GM19395 (cell line): ENCODE results near the gene PRICKLE3.

Source experiments
- ATAC-seq: cut with Tn5 transposase; IDR thresholded peaks from one replicate; pipeline ENCODE4 v1.9.1; 2021; ENCODE audit warnings: mild to moderate bottlenecking, moderate library complexity; ENCODE audit not compliant: unreplicated experiment

PRICKLE3 gene, protein sequence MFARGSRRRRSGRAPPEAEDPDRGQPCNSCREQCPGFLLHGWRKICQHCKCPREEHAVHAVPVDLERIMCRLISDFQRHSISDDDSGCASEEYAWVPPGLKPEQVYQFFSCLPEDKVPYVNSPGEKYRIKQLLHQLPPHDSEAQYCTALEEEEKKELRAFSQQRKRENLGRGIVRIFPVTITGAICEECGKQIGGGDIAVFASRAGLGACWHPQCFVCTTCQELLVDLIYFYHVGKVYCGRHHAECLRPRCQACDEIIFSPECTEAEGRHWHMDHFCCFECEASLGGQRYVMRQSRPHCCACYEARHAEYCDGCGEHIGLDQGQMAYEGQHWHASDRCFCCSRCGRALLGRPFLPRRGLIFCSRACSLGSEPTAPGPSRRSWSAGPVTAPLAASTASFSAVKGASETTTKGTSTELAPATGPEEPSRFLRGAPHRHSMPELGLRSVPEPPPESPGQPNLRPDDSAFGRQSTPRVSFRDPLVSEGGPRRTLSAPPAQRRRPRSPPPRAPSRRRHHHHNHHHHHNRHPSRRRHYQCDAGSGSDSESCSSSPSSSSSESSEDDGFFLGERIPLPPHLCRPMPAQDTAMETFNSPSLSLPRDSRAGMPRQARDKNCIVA

DNA sequence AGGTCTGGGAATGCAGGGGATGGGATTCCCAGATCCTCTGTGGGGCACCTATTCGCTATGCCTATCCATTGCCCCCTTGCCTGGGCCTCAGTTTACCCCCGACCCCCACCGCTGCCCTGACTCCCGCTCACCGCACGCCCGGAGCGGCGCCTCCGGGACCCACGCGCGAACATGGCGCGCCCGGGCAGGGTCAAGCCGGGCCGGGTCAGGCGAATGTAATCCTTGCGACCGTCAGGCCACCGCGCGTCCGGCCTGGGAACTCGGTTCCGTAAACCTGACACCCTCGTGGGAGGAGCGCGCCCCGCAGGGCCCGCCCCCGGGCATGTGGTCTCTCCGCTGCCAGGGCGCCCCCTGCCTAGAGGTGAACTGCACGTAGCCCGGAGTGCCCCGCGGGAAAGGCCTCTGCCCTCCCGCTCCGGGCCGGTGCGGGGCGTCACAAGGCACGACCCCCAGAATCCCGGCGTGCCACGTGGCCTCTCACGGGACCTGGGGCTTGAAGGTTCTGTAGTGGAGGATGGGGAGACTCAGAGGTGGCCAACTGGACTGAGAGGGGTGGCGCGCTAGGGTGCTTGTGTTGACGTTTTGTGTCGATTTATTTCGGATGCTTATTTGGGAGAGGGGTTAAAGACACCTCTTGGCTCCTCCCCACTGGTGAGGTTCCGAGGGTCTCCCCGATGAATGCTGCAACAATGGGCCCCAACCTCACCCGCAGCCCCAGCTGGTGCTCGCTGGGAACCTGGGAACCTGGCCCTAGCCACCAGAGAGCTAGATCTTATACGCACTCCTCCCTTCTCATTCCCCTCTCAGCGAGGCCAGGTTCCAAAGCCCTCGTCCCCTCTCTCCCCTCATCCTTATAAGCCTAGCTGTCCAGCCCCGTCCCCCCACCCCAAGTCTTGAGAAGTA is at the start of gene PRICKLE3:
Gene PRICKLE3, minus strand, starts transcription at position 249 of the 903 bp plus-strand sequence. Its CDS starts 76 bp downstream, at position 173.
- no peak for ATAC-seq

DNA sequence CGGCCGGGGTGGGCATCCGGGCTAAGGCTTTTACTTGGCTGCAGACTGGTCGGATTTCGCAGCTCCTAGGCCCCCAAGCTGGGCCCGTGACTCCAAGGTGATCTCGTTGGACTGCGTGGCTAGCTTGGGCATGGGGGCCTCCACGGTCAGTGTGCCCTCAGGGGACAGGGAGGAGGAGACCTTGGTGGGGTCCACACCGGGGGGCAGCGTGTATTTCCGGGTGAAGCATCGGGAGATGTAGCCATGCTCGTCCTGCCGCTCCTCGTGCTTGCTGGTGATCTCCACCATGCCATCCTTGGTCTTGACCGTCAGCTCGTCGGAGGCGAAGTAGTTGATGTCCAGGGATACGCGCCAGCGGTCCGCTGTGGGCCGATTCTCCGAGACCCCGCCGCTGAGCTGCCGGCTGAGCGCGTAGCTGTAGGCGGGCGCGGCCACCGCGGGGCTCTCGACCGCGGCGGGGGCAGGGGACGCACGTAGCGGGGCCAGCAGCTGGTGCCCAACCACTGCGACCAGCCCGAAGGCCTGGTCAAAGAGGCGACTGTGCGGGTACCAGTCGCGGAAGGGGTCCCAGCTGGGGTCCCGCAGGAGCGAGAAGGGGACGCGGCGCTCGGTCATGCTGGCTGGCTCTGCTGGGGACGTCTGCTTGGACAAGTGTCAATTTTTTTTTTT is 47.8 kb upstream of the PRICKLE3 start:
- ATAC-seq: no peak

DNA sequence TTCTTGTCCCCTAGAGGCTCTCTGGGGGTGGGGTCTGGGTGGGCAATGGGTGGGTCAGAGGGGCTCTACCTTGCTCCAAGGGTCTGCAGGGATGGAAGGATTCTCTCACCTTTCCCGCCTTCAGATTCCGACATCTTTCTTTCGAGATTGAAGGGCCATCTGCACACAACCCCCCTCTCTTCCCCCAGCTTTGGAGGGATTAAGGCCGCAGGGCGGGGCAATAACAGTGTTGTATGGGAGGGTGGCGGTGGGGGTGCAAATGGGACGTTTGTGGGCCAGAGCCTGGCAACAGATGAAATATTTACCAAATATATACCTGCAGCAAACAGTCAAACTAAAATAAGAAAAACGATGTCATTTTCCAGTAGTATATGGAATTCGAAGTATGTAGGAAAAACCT is 47.0 kb upstream of the PRICKLE3 start, which contains the start of gene CACNA1F:
Gene CACNA1F, minus strand, starts transcription at position 165 of the 400 bp plus-strand sequence. Its CDS starts 31 bp downstream, at position 134.
- ATAC-seq: no peak

DNA sequence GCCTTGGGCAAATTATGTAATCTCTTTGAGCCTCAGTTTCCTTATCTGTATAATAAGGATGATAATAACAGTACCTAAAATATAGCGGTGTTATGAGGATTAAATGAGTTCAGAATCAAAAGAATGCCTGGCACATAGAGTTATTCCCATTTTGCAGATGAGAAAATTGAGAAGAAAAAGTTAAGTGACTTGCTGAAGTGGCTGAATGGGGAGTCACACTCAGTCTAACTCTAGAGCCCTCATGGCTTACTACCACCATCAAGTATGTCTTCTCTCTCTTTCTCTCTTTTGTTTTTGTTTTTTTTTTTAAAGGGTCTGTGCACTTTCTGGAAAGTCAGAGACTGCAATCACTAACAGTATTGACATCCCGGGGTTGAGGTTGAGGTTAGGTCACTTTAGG is 46.4 kb upstream of the PRICKLE3 start:
- ATAC-seq: no peak

DNA sequence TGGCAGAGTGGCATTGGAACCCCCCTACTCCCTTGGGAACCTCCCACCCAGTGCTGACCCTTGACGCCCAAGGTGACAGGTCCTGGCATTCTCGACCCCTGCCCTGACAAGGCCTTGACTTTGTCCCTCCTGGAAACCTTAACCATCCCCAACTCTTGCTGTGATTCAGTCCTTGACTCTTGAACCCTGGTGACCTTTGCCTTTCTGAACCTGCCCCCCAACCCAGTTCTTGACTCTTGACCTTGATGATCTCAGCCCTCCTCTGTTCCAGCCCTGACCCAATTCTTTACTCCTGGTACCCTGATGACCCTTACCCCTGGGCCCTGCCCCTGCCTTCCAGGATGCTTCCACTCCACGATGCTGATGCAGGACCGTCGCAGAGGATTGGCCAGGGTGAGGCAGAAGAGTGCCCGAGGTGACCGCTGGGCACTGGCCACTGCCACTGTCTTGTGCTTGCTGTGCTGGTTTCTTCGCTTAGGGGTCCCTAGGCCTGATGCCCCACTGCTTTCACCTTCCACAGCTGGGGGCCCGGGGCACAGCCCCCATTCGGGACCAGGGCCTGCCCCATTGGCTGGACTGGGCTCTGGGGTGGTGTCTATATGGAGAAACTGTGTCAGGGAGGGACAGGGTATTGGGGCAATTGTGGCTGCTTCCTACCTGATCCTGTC is 45.3 kb upstream of the PRICKLE3 start:
- no peak for ATAC-seq

DNA sequence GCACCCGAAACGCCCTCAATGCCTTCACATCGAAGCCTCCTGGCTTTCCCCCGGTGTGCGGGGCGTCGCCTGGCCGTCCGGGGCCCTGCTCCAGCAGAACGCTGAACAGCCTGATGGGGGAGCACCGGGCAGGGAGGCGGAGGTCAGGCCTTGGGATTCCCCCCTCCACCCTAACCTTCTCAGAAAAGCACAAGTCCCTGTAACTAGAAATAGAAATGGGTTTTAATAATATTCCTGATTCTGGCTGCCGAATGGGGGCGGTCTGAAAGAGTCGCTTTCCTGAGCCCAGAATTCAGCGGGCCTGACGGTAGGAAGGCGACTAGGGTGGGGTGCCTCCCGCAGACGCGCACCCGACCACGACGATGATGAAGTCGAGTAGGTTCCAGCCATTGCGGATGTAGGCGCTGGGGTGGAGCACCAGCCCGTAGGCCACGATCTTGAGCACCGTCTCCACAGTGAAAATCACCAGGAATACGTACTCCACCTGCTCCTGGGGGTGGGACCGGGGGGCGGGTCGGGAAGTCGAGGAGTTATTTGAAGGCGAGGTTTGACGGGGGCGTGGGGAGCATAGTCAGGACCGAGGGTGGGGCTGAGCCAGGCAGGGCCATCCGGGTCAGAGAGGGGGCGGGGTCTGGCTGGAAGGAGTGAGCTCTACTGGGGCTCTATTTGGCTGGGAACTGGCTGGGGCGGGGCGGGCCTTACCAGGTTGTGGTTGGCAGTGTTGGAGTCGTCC is 44.5 kb upstream of the PRICKLE3 start:
- peak; percentile 67 for ATAC-seq

DNA sequence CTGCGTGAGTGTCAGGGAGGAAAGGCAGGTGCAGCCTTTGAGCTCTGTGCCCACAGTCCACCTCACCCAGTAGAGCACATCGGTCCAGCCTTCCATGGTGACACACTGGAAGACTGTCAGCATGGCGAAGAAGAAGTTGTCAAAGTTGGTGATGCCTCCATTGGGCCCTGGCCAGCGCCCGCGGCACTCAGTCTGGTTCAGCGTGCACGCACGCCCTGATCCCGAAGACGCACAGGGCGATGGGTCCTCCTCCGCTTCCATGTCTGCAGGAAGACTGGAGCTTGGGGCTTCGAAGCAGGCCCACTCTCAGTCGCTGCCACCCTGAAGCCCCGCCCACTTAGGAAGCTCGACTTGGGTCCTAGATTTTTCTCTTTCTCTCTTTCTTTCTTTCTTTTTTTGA is 42.0 kb upstream of the PRICKLE3 start:
- no peak for ATAC-seq

DNA sequence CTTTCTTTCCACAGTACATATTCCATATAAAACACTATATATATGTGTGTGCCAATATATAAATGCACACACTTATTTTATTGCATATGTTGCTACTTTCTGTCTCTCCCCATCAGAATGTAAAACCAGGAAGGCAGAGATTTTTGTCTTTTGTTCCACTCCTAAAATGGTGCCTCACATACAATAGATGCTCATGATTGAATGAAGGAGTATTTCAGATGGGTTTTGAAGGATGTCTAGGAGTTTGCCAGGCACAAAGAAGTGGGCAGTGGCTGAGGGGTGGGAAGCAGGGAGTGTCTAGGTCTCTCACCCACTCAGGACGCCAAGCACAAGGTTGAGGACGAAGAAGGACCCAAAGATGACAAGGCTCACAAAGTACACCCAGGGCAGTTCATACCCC is 41.6 kb upstream of the PRICKLE3 start:
- ATAC-seq: no peak

DNA sequence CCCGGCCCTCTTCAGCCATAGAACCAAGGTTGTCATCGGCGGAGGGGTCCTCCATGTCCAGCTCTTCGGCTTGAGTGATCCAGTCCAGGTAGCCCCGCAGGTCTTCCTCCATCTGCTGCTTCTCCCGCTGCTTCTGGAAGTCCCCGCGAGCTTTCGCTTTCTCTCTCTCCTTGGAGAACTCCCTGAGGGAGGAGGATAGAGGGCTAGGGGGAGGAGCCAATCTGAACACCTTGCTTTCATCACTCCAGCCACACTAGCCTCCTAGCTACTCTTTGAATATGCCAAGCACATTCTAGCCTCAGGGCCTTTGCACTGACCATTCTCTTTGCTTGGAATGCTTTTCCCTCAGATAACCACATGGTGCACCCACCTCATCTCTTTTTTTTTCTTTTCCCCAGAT is 40.8 kb upstream of the PRICKLE3 start:
- ATAC-seq: no peak

DNA sequence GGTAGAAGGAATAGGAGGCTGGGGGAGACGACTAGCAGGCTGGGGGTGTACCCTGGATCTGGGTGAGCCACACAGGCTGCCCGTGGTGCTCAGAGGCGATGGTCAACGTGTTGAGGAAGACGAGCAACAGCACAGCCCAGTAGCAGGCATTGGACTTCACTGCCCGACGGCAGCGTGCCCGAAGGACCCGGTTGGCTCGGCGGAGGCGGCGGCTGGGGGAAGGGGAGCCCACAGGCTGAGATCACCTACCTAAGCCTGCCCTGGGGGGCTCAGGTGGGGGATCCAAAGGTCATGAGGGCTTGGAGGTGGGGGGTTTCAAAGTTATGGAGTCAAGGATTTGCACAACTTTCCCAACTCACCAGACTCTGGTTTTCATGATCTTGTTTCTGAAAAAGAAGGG is 39.7 kb upstream of the PRICKLE3 start:
- no peak for ATAC-seq

DNA sequence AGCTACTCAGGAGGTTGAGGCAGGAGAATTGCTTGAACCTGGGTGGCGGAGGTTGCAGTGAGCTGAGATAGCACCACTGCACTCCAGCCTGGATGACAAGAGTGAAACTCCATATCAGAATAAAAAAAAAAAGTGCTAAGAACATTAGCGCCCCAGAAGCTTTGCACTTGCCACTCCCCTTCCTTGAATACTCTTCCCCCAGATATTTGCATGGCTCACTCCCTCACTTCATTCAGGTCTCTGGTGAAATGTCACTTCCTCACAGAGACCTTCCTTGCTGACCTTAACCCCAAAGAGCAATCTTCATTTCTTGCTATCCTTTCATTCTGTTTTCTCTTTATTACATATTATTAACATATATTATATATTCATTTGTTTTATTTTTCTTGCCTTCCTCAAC is 35.7 kb upstream of the PRICKLE3 start:
- no peak for ATAC-seq

DNA sequence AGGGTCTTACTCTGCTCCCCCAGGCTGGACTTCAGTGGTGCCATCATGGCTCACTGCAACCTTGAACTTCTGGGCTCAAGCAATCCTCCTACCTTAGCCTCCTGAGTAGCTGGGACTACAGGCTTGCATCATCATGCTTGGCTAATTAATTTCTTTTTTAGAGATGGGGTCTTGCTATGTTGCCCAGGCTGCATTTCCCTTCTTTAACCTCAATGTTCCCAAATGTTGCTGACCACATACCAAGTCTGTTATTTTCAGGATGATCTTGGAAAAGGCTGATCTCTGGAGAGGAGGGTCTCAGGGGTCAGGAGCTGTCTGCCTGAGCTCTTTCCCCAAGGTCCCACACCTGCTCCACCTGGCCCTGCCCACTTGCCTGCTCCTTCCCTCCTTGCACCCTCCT is 33.9 kb upstream of the PRICKLE3 start:
- ATAC-seq: no peak

DNA sequence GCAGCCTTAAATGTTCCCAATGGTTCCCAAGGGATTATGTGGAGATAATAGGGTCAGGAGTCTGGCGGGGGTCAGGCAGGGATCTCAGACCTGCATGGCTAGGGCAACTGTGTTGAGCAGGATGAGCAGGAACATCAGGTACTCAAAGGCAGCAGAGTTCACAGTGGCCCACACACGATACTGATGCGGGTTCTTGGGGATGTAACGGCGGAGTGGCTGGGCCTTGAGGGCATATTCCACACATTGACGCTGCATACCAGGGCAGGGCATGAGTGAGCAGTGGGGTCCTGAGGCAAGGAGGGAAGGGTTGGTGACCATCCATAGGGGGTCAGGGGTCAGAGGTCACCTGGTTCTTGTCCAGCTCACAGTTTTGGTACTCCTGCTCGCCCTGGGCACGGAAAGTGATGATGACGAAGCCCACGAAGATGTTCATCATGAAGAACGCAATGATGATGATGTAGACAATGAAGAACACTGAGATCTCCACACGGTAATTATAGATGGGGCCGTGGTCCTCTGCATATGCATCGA is 28.9 kb upstream of the PRICKLE3 start:
- no peak for ATAC-seq

DNA sequence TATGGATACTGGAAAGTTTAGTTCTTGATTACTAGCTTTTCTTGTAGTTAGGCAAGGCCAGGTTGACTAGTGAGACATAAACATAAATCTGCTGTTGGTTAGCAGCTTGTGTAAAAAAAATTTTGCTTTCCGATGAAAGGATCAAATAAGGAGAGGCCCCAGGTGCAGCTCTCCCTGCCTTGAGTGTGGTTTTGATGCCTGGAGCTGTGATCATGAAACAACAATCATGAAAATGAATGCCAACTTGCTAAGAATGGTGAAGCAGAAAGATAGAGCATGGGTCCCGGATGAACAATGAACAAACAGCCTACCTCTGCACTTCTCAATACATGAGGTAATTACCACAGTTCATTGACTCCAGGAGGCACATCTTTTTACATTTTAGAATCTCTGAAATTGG is 28.2 kb upstream of the PRICKLE3 start:
- ATAC-seq: no peak

DNA sequence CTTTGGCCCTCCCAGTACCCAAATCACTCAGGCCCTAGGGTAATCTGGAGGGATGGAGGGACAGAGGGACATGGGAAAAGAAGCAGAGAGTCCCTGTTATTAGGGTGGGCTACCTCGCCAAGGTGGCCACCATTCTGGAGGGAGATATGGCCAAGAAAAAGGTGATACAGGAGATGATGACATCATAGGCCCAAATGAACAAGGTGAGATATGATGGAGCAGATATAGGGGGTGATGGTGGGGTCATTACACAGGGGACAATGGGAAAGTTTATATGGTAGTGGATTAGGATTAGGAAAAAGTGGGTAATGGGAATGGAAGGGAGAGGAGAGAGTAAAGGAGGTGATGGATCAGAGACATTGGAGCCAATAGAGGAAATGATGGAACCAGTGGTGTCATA is 26.7 kb upstream of the PRICKLE3 start:
- no peak for ATAC-seq

DNA sequence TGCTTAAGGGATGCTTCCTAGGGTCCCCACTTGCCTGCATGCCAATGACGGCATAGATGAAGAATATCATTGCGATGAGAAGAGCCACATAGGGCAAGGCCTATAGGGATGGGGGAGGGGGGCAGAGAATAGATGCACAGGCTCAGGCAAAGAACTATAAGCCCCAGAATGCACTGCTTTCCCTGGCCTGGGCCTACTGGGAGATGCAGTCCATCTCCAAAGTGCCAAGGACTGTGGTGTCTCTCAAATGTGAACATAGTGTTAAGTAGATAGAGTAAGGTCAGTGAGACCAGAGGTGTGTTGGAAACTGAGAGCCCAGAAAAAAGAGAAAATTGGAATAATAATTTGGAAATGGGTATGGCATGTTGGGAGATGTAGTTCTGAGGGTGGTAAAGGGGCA is 26.0 kb upstream of the PRICKLE3 start:
- no peak for ATAC-seq

DNA sequence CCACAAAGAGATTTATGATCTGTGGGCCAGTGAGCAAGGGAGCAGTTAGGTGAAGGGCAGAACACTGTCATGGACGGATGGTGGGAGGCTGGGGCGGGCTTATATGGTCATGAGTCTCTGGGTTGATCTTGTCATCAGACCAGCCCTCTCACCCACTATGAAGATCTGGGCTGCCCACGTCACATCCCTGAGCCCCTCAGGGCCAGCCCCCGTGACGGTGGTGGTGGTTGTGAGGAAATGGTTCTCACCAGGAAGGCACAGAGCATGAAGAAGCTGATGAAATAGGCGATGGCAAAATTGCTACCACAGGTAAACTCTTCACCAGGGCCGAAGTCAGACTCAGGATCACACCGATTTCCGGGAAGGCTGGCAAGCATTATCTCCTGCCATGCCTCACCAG is 24.9 kb upstream of the PRICKLE3 start:
- ATAC-seq: no peak

DNA sequence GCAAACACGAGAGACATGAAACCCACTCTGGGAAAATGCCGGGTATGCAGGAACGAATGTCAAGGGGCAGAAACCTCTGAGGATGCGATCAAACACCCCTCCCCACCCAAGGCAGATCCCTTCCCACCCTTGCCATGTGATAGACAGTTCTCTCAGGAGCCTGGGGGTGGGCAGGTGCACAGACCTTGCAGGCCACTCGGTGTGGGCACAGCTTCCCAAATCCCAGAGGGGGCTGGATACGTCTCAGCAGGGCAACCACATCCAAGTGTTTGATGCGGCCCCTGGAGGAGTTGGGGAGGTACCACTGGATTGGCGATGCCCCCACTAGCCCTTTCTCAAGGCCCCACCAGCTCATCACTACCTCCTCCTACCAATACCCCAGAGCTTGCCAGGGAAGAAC is 24.2 kb upstream of the PRICKLE3 start:
- no peak for ATAC-seq

DNA sequence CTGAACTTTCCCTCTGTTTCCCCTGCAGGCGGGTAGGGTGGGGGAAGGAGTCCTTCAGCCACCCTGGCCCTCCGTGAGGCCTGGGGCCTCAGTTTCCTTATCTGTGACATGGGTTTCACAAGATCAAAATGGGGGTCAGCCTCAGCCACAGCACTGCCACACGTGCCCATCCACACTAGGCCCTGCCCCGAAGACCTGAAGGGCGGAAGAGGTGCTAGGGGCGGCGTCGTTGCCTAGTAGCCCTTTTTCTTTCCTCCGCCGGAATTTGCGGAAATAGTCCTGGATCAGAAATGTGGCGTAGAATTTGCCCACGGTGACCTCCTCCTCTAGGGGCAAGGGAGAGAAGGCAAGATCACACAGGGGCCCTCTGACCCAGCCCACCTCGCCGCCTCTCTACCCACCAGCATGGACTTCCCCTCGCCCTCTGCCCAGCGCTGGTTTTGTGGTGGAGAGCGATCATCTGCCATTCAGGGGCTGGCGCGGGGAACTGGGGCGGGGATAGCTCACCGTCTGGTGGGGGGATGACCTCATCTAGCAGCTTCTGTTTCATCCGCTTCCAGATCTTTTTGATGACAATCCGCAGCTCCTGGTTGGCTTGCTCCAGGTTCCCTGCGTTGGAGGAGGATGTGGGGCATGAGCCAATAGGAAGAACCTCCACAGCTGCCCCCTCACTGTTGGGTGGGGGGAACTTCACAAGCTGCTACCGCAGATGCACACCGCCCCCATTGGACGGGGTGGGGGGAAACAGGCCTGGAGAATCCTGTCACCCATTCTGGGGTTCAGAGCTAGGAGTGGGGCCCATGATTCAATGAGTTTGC is 23.5 kb upstream of the PRICKLE3 start:
- no peak for ATAC-seq
